Effector memory CD4-positive, alpha-beta T cell (primary cell): ENCODE results near the gene DDX25.

Experiments
- DNase-seq, 3 donors: peaks; one replicate each; pipeline ENCODE4 v3.0.0-alpha.2; 2020
- H3K27ac ChIP-seq: 2 replicates; pipeline ENCODE4 v1.7.0; 2013; ENCODE audit warnings: mild to moderate bottlenecking, low read length, moderate library complexity; ENCODE audit not compliant: insufficient read depth, poor library complexity, severe bottlenecking
- H3K27me3 ChIP-seq: replicated peaks from 2 replicates; pipeline ENCODE4 v1.7.0; 2013; ENCODE audit warnings: mild to moderate bottlenecking, low read length; ENCODE audit not compliant: insufficient read depth, control insufficient read depth, poor library complexity, severe bottlenecking
- H3K36me3 ChIP-seq: 2 replicates; pipeline ENCODE4 v1.7.0; 2013; ENCODE audit warnings: mild to moderate bottlenecking, low read length, moderate library complexity; ENCODE audit not compliant: control insufficient read depth, insufficient read depth
- H3K4me1 ChIP-seq: 2 replicates; pipeline ENCODE4 v1.7.0; 2013; ENCODE audit warnings: low read length, mild to moderate bottlenecking; ENCODE audit not compliant: control insufficient read depth, insufficient read depth, poor library complexity, severe bottlenecking
- H3K4me3 ChIP-seq: 2 replicates; pipeline ENCODE4 v1.7.0; 2013; ENCODE audit warnings: low read length, low read depth, mild to moderate bottlenecking; ENCODE audit not compliant: insufficient read depth, poor library complexity, severe bottlenecking
- H3K9me3 ChIP-seq: 2 replicates; pipeline ENCODE4 v1.7.0; 2013; ENCODE audit warnings: mild to moderate bottlenecking, low read length, moderate library complexity; ENCODE audit not compliant: control insufficient read depth

DDX25 gene

DNA sequence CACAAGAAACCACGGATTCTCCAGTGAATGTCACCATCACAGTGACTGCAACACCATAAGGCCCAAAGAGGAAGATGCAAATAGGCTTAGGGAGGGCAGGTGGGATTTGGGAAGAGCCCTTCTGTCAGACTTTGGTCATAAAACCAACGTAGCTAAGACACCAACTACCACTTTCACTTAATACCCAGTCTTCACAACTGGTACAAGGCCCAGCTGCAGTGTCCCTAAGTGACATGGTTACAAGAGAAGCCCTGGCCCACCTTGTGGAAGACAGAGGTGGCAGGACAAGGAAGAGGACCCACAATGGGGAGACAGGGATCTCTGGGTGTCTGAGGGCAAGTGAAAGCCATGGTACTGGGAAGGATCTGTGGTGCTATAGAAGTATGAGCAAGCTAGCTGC is 51.5 kb downstream of the DDX25 start:
- DNase-seq, result no peak
- no peak overlapping the region for H3K4me3 ChIP-seq
- H3K36me3 ChIP-seq, result no peaks in the 10 kb centered on the region
- H3K27me3 ChIP-seq, result no peaks in the 10 kb centered on the region
- no peak overlapping the region for H3K27ac ChIP-seq
- H3K9me3 ChIP-seq, result no peaks in the 10 kb centered on the region
- no peaks in the 10 kb centered on the region for H3K4me1 ChIP-seq

DNA sequence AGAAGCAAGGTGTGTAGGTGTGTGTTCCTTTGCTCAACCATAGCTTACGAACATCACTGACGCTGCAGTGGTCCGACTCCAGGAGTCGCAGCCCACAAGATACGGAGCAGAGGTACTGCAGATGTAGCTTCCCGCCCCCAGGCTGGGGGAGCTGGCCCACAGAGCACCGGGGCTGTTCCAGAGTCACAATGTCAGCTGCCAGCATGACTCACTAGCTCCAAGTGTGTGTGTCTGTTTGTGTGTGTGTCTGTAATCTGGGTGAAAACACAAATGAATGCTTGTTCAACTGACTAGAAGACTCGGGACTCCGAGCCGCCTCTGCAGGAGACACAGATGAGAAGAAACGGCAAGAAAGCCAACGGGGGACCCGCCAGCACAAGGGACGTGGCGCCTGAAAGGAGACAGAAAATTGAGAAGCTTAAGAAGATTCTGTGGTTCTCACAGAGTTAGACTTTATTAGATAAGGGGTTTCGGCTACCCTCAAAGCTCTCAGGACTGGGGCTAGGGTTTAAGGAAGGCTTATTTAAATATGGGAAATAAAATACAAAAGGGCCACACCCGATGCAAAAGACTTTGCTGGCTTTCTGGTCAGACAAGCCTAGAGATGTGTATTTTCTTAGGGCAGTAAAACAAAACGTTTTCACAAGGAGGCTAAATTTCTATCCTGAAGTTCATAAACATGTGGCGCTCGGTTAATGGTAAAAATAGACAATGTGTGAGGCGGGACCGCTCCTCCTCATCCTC is 52.3 kb downstream of the DDX25 start:
- no peaks in the 10 kb centered on the region for H3K36me3 ChIP-seq
- H3K9me3 ChIP-seq, result no peaks in the 10 kb centered on the region
- no peak overlapping the region for H3K27ac ChIP-seq
- no peak for DNase-seq
- H3K4me1 ChIP-seq, result no peaks in the 10 kb centered on the region
- no peaks in the 10 kb centered on the region for H3K27me3 ChIP-seq
- H3K4me3 ChIP-seq, result no peak overlapping the region

DNA sequence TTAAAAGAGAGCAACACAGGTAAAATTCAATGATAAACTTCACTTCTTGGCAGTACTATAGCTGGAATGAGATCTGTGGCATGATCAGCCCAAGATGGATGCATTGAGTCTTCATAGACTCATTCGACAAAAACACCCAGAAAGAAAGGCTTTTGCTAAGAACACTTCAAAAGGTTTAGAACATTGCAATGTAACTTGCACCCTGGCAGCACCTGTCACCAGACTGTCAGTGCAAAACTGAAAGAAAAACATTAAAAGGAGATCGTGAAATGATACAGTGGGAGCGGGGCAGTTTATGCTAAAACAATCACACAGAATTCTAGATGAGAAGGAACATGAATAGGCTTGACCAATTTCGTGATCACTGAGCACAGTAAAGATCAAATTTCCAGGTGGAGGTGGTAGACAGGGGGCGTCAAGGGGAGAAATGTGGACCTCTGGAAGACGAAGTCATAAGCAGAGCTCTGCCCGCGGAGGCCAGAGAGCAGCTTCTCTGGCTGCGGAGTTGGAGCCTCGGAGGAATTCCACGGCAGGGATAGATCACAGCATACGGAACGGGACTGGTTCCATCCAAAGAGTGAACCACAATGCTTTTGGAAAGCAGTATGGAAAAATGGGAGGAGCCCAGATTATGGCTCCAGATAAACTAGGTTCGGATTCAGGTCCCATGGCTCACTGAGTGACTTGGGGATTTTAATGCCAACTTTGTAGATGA is 53.5 kb downstream of the DDX25 start:
- H3K4me3 ChIP-seq, result no peak overlapping the region

GRCh38 chr11:125958872-125959400 is 54.6 kb downstream of the DDX25 start:
- no peaks in the 10 kb centered on the region for H3K4me1 ChIP-seq
- no peaks in the 10 kb centered on the region for H3K9me3 ChIP-seq
- no peak for DNase-seq
- no peak overlapping the region for H3K4me3 ChIP-seq
- no peaks in the 10 kb centered on the region for H3K27me3 ChIP-seq
- H3K27ac ChIP-seq, result no peak overlapping the region
- H3K36me3 ChIP-seq, result no peaks in the 10 kb centered on the region

More for the DNA sequence above, 53.5 kb downstream of the DDX25 start:
- H3K4me1 ChIP-seq, result no peaks in the 10 kb centered on the region
- H3K27me3 ChIP-seq, result no peaks in the 10 kb centered on the region
- H3K36me3 ChIP-seq, result no peaks in the 10 kb centered on the region
- no peak for DNase-seq
- H3K27ac ChIP-seq, result no peak overlapping the region
- no peaks in the 10 kb centered on the region for H3K9me3 ChIP-seq

GRCh38 chr11:125959511-125959910 is 55.2 kb downstream of the DDX25 start:
- Histone ChIP-seq H3K4me1 (no peaks in the 10 kb centered on the region), H3K27ac (no peak overlapping the region), H3K36me3 (no peaks in the 10 kb centered on the region), H3K27me3 (no peaks in the 10 kb centered on the region), H3K9me3 (no peaks in the 10 kb centered on the region), H3K4me3 (no peak overlapping the region)
- no peak for DNase-seq

DNA sequence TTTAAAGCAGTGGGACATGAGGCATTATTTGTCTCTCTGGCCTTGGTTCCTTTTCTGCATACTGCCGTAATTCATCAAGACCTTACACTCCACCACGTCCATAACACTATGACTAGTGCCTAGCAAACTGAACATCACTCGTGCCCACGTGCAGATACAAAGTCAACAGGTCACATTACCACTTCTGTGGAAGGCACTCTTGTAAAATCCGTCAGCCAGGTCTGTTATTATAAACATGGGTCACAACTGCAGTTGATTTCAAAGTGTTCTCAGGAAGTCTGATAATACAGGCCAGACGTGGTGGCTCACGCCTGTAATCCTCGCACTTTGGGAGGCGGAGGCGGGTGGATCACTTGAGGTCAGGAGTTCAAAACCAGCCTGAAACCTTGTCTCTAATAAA is 55.6 kb downstream of the DDX25 start:
- Histone ChIP-seq H3K4me3 (no peak overlapping the region), H3K9me3 (no peaks in the 10 kb centered on the region), H3K36me3 (no peaks in the 10 kb centered on the region), H3K27ac (no peak overlapping the region), H3K4me1 (no peaks in the 10 kb centered on the region), H3K27me3 (no peaks in the 10 kb centered on the region)
- no peak for DNase-seq

- Histone ChIP-seq H3K4me1 (no peaks in the 10 kb centered on the region), H3K27ac (no peak overlapping the region), H3K4me3 (no peak overlapping the region), H3K9me3 (no peaks in the 10 kb centered on the region), H3K27me3 (no peaks in the 10 kb centered on the region), H3K36me3 (no peaks in the 10 kb centered on the region)
- no peak for DNase-seq
Observed at GRCh38 chr11:125960771-125961170, 56.5 kb downstream of the DDX25 start.

DNA sequence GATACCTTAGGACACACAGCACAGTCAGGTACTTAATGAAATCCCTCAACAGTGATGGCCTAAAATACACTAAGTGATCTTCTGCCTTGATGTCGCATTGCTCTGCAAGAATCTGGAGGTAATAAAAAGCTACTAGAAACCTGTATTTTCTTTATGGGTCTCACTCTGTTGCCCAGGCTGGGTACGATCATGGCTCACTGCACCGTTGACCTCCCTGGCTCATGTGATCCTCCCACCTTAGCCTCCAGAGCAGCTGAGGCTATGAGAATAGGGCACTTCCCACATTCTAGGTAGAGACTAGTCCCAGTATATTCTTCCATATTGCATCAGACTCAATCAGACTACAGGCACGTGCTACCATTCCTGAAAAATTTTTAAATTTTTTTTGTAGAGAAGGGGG is 63.2 kb downstream of the DDX25 start:
- H3K9me3 ChIP-seq, result no peaks in the 10 kb centered on the region
- no peaks in the 10 kb centered on the region for H3K36me3 ChIP-seq

GRCh38 chr11:125968354-125968753 is 64.0 kb downstream of the DDX25 start:
- Histone ChIP-seq H3K4me1 (no peaks in the 10 kb centered on the region), H3K36me3 (no peaks in the 10 kb centered on the region), H3K27ac (no peak overlapping the region), H3K9me3 (no peaks in the 10 kb centered on the region), H3K27me3 (no peaks in the 10 kb centered on the region), H3K4me3 (no peak overlapping the region)
- no peak for DNase-seq

More for the DNA sequence above, 63.2 kb downstream of the DDX25 start:
- Histone ChIP-seq H3K4me1 (no peaks in the 10 kb centered on the region), H3K4me3 (no peak overlapping the region), H3K27ac (no peak overlapping the region), H3K27me3 (no peaks in the 10 kb centered on the region)
- DNase-seq, result no peak

GRCh38 chr11:125971618-125972017 is 67.3 kb downstream of the DDX25 start:
- DNase-seq, result no peak
- no peak overlapping the region for H3K4me3 ChIP-seq

More at GRCh38 chr11:125971618-125972017, 67.3 kb downstream of the DDX25 start:
- Histone ChIP-seq H3K27me3 (no peaks in the 10 kb centered on the region), H3K9me3 (no peaks in the 10 kb centered on the region), H3K36me3 (no peaks in the 10 kb centered on the region), H3K4me1 (no peaks in the 10 kb centered on the region), H3K27ac (no peak overlapping the region)
